Lower leg skin (tissue), 4 donors: ENCODE results near the gene CYTH3. TPM values are rescaled to one million over a fixed set of nuclear protein-coding genes. Genes with fewer than 3 reads are reported as not detected.

ENCODE experiments used
- DNase-seq, 2 donors: peaks; one replicate each; pipeline ENCODE4 v3.0.0-alpha.2; 2019; ENCODE audit warnings: low spot score in 2 of 2
- H3K4me3 ChIP-seq: fragments of 200-600 bp; sonication (generic); 2 replicates; pipeline ENCODE4 v1.5.1; 2017; ENCODE audit warnings: mild to moderate bottlenecking, low read depth; ENCODE audit not compliant: poor library complexity, severe bottlenecking
- CTCF ChIP-seq, 3 donors: fragments of 450-650 bp; IDR thresholded peaks; one replicate each; pipeline ENCODE4 v1.5.1; 2016; ENCODE audit warnings: antibody characterized with exemption in 3 of 3, mild to moderate bottlenecking in 3 of 3, moderate library complexity in 2 of 3
- POLR2A ChIP-seq, 2 donors: fragments of 450-650 bp; IDR thresholded peaks; one replicate each; pipeline ENCODE4 v1.6.1; 2016 to 2017; ENCODE audit warnings: antibody characterized with exemption in 2 of 2, mild to moderate bottlenecking in 1 of 2, moderate library complexity in 1 of 2
- WGBS, 2 donors: methylation state at CpG; one replicate each; pipeline ENCODE4 v1.1.5; 2018; 5-methylcytosine and 5-hydroxymethylcytosine counted together
- intact Hi-C: fragments of 100-400 bp; cut with DNase I; formaldehyde crosslinking; loops from one replicate; pipeline ENCODE4 v1.15.0; 2023; ENCODE audit warnings: low total_unique reads
- total RNA-seq, 4 donors: library from RNA; depleted of rRNA; stranded (reverse); fragments of >200 nt; gene quantifications; one replicate each; pipeline ENCODE4 v1.1.0, GENCODE V29; 2016

CYTH3 gene
- total RNA-seq, 4 donors from 2014 or later: 40.3 to 108 (median 44.7) TPM

GRCh38 chr7:6166443-6166891 lies 106.0 kb downstream of the CYTH3 start:
- no peak for DNase-seq
- no peak overlapping the region for H3K4me3 ChIP-seq
- no peak for TF ChIP-seq POLR2A (IDR thresholded peaks at IDR 0.05)
- TF ChIP-seq CTCF (IDR thresholded peaks at IDR 0.05): no peak
- intact Hi-C loops: loop anchor here (10.0 kb wide), 1 partner anchor 158 kb away; no protein-coding TSS in a partner anchor
- WGBS, 2 donors: 91 to 93% methylated on average over 13 of the region's 13 CpGs

GRCh38 chr7:6165521-6166320 lies 106.7 kb downstream of the CYTH3 start:
- intact Hi-C loops: loop anchor here (10.0 kb wide), 1 partner anchor 159 kb away; no protein-coding TSS in a partner anchor
- DNase-seq: peak in 1 of 2 donors; percentile 76
- H3K4me3 ChIP-seq: no peak overlapping the region
- 92 to 94% methylated on average over 36 of the region's 36 CpGs for WGBS, 2 donors
- TF ChIP-seq CTCF (IDR thresholded peaks at IDR 0.05) (no peak), POLR2A (IDR thresholded peaks at IDR 0.05) (no peak)

- intact Hi-C loops: loop anchor here (10.0 kb wide), 1 partner anchor 160 kb away; no protein-coding TSS in a partner anchor
- H3K4me3 ChIP-seq: no peak overlapping the region
- 82% methylated on average over 19 of the region's 19 CpGs for WGBS, 2 donors
- DNase-seq: no peak
- no peak for TF ChIP-seq CTCF (IDR thresholded peaks at IDR 0.05)
Observed at GRCh38 chr7:6165075-6165474, 107.3 kb downstream of the CYTH3 start.

- intact Hi-C loops: loop anchor here (10.0 kb wide), 1 partner anchor 160 kb away; no protein-coding TSS in a partner anchor
- no peak for DNase-seq
- no peak overlapping the region for H3K4me3 ChIP-seq
- TF ChIP-seq CTCF (IDR thresholded peaks at IDR 0.05) (no peak), POLR2A (IDR thresholded peaks at IDR 0.05) (no peak)
- 75 to 82% methylated on average over 25 to 26 of the region's 28 CpGs for WGBS, 2 donors
Observed at GRCh38 chr7:6164491-6164890, 107.9 kb downstream of the CYTH3 start.

- peak in 1 of 2 donors; percentile 53 for DNase-seq
- no peak overlapping the region for H3K4me3 ChIP-seq
- 79 to 87% methylated on average over 7 of the region's 7 CpGs for WGBS, 2 donors
- intact Hi-C loops: loop anchor here (10.0 kb wide), 1 partner anchor 161 kb away; no protein-coding TSS in a partner anchor
- TF ChIP-seq CTCF (IDR thresholded peaks at IDR 0.05) (no peak), POLR2A (IDR thresholded peaks at IDR 0.05) (no peak)
Observed at GRCh38 chr7:6164010-6164409, 108.4 kb downstream of the CYTH3 start.
